Sigmoid colon (tissue), 7 donors: ENCODE measurements around the gene TMEM41B. TPM values are rescaled to one million over a fixed set of nuclear protein-coding genes. Genes with fewer than 3 reads are reported as not detected.

Experiments used
- DNase-seq: peaks from one replicate; pipeline ENCODE4 v3.0.0-alpha.2; 2019
- H3K27ac ChIP-seq, 4 donors: fragments of 200-600 bp; sonication (generic); one replicate each; pipeline ENCODE4 v1.5.1; 2016 to 2019; ENCODE audit warnings: mild to moderate bottlenecking in 1 of 4
- H3K27me3 ChIP-seq, 3 donors: fragments of 200-600 bp; sonication (generic); one replicate each; pipeline ENCODE4 v1.5.1; 2019; ENCODE audit warnings: mild to moderate bottlenecking in 1 of 3
- H3K36me3 ChIP-seq, 4 donors: fragments of 200-600 bp; sonication (generic); one replicate each; pipeline ENCODE4 v1.5.1; 2016 to 2019
- H3K4me1 ChIP-seq, 4 donors: fragments of 200-600 bp; sonication (generic); one replicate each; pipeline ENCODE4 v1.5.1; 2017 to 2019
- H3K4me3 ChIP-seq, 4 donors: fragments of 200-600 bp; sonication (generic); one replicate each; pipeline ENCODE4 v1.5.1; 2017 to 2019; ENCODE audit warnings: mild to moderate bottlenecking in 2 of 4, moderate library complexity in 1 of 4
- H3K9me3 ChIP-seq, 4 donors: fragments of 200-600 bp in 3 of 4; sonication (generic) in 3 of 4; one replicate each; pipeline versions ENCODE4 v1.5.1 to v1.6.1; 2013 to 2019
- CTCF ChIP-seq, 4 experiments: fragments of 450-650 bp in 3 of 4; fragments of 200-600 bp in 1 of 4; IDR thresholded peaks; one replicate each; pipeline ENCODE4 v1.5.1; 2016 to 2019; ENCODE audit warnings: antibody characterized with exemption in 4 of 4, mild to moderate bottlenecking in 3 of 4, moderate library complexity in 2 of 4
- EP300 ChIP-seq, 4 donors: sonication (generic); formaldehyde crosslinking; IDR thresholded peaks; one replicate each; pipeline ENCODE4 v1.6.1; 2017; ENCODE audit warnings: antibody characterized with exemption in 4 of 4
- POLR2A ChIP-seq, 2 donors: fragments of 450-650 bp; IDR thresholded peaks; one replicate each; pipeline ENCODE4 v1.6.1; 2016; ENCODE audit warnings: antibody characterized with exemption in 2 of 2, mild to moderate bottlenecking in 2 of 2, moderate library complexity in 2 of 2
- POLR2AphosphoS5 ChIP-seq, 4 donors: sonication (generic); formaldehyde crosslinking; IDR thresholded peaks; one replicate each; pipeline ENCODE4 v1.6.1; 2017; ENCODE audit warnings: antibody characterized with exemption in 4 of 4
- WGBS, 2 donors: extraction: QIAGEN DNeasy Blood & Tissue Kit; methylation state at CpG; one replicate each; pipeline ENCODE4 v1.1.7; 2013; 5-methylcytosine and 5-hydroxymethylcytosine counted together
- intact Hi-C: fragments of 100-400 bp; cut with DNase I; formaldehyde crosslinking; loops from one replicate; pipeline ENCODE4 v1.15.1; 2023
- polyA plus RNA-seq, 3 donors: library from polyadenylated mRNA; stranded (reverse); fragments of 200-250 nt; gene quantifications; one replicate each; pipeline ENCODE4 v1.2.3, GENCODE V29; 2013
- total RNA-seq, 4 donors: library from RNA; depleted of rRNA; stranded (reverse); fragments of >200 nt; gene quantifications; one replicate each; pipeline ENCODE4 v1.1.0, GENCODE V29; 2016
- donor health status: healthy with polysubstance abuse.
- donor health status: Bipolar disorder and iron deficiency.
- donor health status: healthy.

TMEM41B gene
- total and polyA plus RNA-seq, 7 donors, result 6.5 to 22.2 (median 20.4) TPM

- 94 to 96% methylated on average over 4 of the region's 4 CpGs for WGBS, 2 donors
- DNase-seq, result no peak
- Histone ChIP-seq H3K36me3 (no peaks in the 10 kb centered on the region), H3K27me3 (no peaks in the 10 kb centered on the region), H3K4me1 (peaks cover 0 to 14% (median 11%) of the 10 kb centered on the region in 4 donors), H3K4me3 (no peak overlapping the region), H3K27ac (no peak overlapping the region), H3K9me3 (no peaks in the 10 kb centered on the region)
- TF ChIP-seq POLR2AphosphoS5 (IDR thresholded peaks at IDR 0.05) (no peak), CTCF (IDR thresholded peaks at IDR 0.05) (no peak), POLR2A (IDR thresholded peaks at IDR 0.05) (no peak), EP300 (IDR thresholded peaks at IDR 0.05) (no peak)
- intact Hi-C loops, result loop anchor here (5.0 kb wide), 1 partner anchor 120 kb away; no protein-coding TSS in a partner anchor
These were observed 46.7 kb downstream of the TMEM41B start for GRCh38 chr11:9267680-9268079.

GRCh38 chr11:9266926-9267325 lies 47.5 kb downstream of the TMEM41B start:
- H3K9me3 ChIP-seq, result no peaks in the 10 kb centered on the region
- no peak for DNase-seq
- intact Hi-C loops, result loop anchor here (5.0 kb wide), 1 partner anchor 120 kb away; no protein-coding TSS in a partner anchor
- H3K27ac ChIP-seq, result no peak overlapping the region
- H3K4me3 ChIP-seq, result no peak overlapping the region
- no peak for TF ChIP-seq POLR2AphosphoS5 (IDR thresholded peaks at IDR 0.05)
- no peak for TF ChIP-seq EP300 (IDR thresholded peaks at IDR 0.05)
- no peak for TF ChIP-seq CTCF (IDR thresholded peaks at IDR 0.05)
- no peak for TF ChIP-seq POLR2A (IDR thresholded peaks at IDR 0.05)
- 89 to 94% methylated on average over 8 of the region's 8 CpGs for WGBS, 2 donors
- H3K27me3 ChIP-seq, result no peaks in the 10 kb centered on the region
- H3K36me3 ChIP-seq, result no peaks in the 10 kb centered on the region
- H3K4me1 ChIP-seq, result peaks cover 0 to 20% (median 15%) of the 10 kb centered on the region in 4 donors

- Histone ChIP-seq H3K9me3 (no peaks in the 10 kb centered on the region), H3K27ac (peak overlapping the region in 3 of 4 donors; percentile 93 to 99 (median 99)), H3K27me3 (no peaks in the 10 kb centered on the region), H3K4me1 (peaks cover 0 to 27% (median 18%) of the 10 kb centered on the region in 4 donors), H3K4me3 (peak overlapping the region in 1 of 4 donors; percentile 97), H3K36me3 (no peaks in the 10 kb centered on the region)
- no peak for TF ChIP-seq EP300 (IDR thresholded peaks at IDR 0.05)
- no peak for TF ChIP-seq CTCF (IDR thresholded peaks at IDR 0.05)
- TF ChIP-seq POLR2AphosphoS5 (IDR thresholded peaks at IDR 0.05), result no peak
- no peak for TF ChIP-seq POLR2A (IDR thresholded peaks at IDR 0.05)
- 69 to 89% methylated on average over 13 of the region's 13 CpGs for WGBS, 2 donors
- no peak for DNase-seq
- intact Hi-C loops, result loop anchor here (5.0 kb wide), 1 partner anchor 121 kb away; no protein-coding TSS in a partner anchor
These were observed 48.2 kb downstream of the TMEM41B start for GRCh38 chr11:9266132-9266736.

GRCh38 chr11:9265211-9266131 lies 48.9 kb downstream of the TMEM41B start, which contains the start of gene DENND5A:
DENND5A (minus strand) TSS chr11:9265350; CDS start chr11:9265069, 281 bp downstream.
- H3K27me3 ChIP-seq, result no peaks in the 10 kb centered on the region
- intact Hi-C loops, result loop anchor here (2.0 to 5.0 kb wide), 3 partner anchors 49 to 122 kb away; partner anchors contain the start of gene TMEM41B
- peak within 1 kb of the TSS; percentile 94 to 99 (median 98) for H3K4me3 ChIP-seq
- peak within 1 kb of the TSS; percentile 93 to 99 (median 98) for H3K27ac ChIP-seq
- H3K4me1 ChIP-seq, result peaks cover 0 to 35% (median 24%) of the 10 kb centered on the region in 4 donors
- TF ChIP-seq POLR2A (IDR thresholded peaks at IDR 0.05) (peak in 1 of 2 donors; percentile 8), POLR2AphosphoS5 (IDR thresholded peaks at IDR 0.05) (peak; percentile 87 to 92 (median 90)), EP300 (IDR thresholded peaks at IDR 0.05) (no peak), CTCF (IDR thresholded peaks at IDR 0.05) (no peak)
- peak; percentile 94 for DNase-seq
- H3K9me3 ChIP-seq, result no peaks in the 10 kb centered on the region
- H3K36me3 ChIP-seq, result no peaks in the 10 kb centered on the region
- 8 to 9% methylated on average over 63 of the region's 63 CpGs for WGBS, 2 donors
